ENCODE results near the gene GTF2B. TPM values are rescaled to one million over a fixed set of nuclear protein-coding genes. Genes with fewer than 3 reads are reported as not detected.

Gene GTF2B
- total and polyA plus RNA-seq, 2 donors (not counting 1 experiment from before 2014, with no cell fraction given): 37.8 to 42.2 TPM

- Histone ChIP-seq H4K20me1 (ENCODE audit: control insufficient read depth, extremely low read depth, insufficient read depth, low read length) (no peaks in the 10 kb centered on the region), H3K4me1 (ENCODE audit: control insufficient read depth, extremely low read depth, insufficient read depth, low read length) (no peaks in the 10 kb centered on the region), H2AFZ (ENCODE audit: low read length) (no peak overlapping the region), H3K9ac (ENCODE audit: insufficient read depth, low read length) (no peak overlapping the region), H3K27me3 (ENCODE audit: control insufficient read depth, insufficient read depth, low read length) (no peaks in the 10 kb centered on the region), H3K79me2 (ENCODE audit: control insufficient read depth, insufficient read depth, low read length) (no peaks in the 10 kb centered on the region), H3K4me3 (replicated peaks in 1 of 4; ENCODE audit: control extremely low read depth in 1 of 4, insufficient read depth in 1 of 4, low read depth in 3 of 4, low read length in 4 of 4) (no peak overlapping the region), H3K9me3 (ENCODE audit: control insufficient read depth, insufficient read depth, low read depth, low read length) (no peaks in the 10 kb centered on the region), H3K4me2 (ENCODE audit: extremely low read depth, insufficient read depth, low read length) (no peak overlapping the region), H3K36me3 (ENCODE audit: control insufficient read depth, insufficient read depth, low read length) (peaks cover 3% of the 10 kb centered on the region), H3K27ac (ENCODE audit: insufficient read depth, low read length) (no peak overlapping the region)
- no peak for DNase-seq (ENCODE audit: low read depth in 2 of 2)
- TF ChIP-seq, protein P1, sequence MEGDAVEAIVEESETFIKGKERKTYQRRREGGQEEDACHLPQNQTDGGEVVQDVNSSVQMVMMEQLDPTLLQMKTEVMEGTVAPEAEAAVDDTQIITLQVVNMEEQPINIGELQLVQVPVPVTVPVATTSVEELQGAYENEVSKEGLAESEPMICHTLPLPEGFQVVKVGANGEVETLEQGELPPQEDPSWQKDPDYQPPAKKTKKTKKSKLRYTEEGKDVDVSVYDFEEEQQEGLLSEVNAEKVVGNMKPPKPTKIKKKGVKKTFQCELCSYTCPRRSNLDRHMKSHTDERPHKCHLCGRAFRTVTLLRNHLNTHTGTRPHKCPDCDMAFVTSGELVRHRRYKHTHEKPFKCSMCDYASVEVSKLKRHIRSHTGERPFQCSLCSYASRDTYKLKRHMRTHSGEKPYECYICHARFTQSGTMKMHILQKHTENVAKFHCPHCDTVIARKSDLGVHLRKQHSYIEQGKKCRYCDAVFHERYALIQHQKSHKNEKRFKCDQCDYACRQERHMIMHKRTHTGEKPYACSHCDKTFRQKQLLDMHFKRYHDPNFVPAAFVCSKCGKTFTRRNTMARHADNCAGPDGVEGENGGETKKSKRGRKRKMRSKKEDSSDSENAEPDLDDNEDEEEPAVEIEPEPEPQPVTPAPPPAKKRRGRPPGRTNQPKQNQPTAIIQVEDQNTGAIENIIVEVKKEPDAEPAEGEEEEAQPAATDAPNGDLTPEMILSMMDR (conservative IDR thresholded peaks at IDR 0.05 in 1 of 2, IDR thresholded peaks at IDR 0.05 in 1 of 2; ENCODE audit: low read depth in 1 of 2, low read length in 2 of 2): no peak
- no peak for TF ChIP-seq EZH2 (IDR thresholded peaks at IDR 0.05; ENCODE audit: low read length, missing control alignments)
Observed at GRCh38 chr1:88813471-88813870, 77.9 kb downstream of the GTF2B start.

DNA sequence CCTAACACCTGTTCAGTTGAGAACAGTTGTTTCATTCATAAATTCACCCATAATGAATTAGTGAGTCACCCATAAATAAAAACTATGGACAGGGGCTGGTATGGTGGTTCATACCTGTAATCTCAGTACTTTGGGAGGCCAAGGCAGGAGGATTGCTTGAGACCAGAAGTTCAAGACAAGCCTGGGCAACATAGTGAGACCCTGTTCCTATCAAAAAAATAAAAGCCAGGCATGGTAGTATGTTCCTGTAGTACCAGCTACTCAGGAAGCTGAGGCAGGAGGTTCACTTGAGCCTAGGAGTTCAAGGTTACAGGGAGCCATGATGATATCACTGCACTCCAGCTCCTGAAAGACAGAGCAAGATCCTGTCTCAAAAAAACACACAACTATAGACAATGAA is 79.0 kb downstream of the GTF2B start:
- Histone ChIP-seq H4K20me1 (ENCODE audit: control insufficient read depth, extremely low read depth, insufficient read depth, low read length) (no peaks in the 10 kb centered on the region), H3K36me3 (ENCODE audit: control insufficient read depth, insufficient read depth, low read length) (peaks cover 3% of the 10 kb centered on the region), H3K9ac (ENCODE audit: insufficient read depth, low read length) (no peak overlapping the region), H3K27me3 (ENCODE audit: control insufficient read depth, insufficient read depth, low read length) (no peaks in the 10 kb centered on the region), H2AFZ (ENCODE audit: low read length) (no peak overlapping the region), H3K4me1 (ENCODE audit: control insufficient read depth, extremely low read depth, insufficient read depth, low read length) (no peaks in the 10 kb centered on the region), H3K4me2 (ENCODE audit: extremely low read depth, insufficient read depth, low read length) (no peak overlapping the region), H3K4me3 (replicated peaks in 1 of 4; ENCODE audit: control extremely low read depth in 1 of 4, insufficient read depth in 1 of 4, low read depth in 3 of 4, low read length in 4 of 4) (no peak overlapping the region), H3K79me2 (ENCODE audit: control insufficient read depth, insufficient read depth, low read length) (no peaks in the 10 kb centered on the region), H3K27ac (ENCODE audit: insufficient read depth, low read length) (no peak overlapping the region), H3K9me3 (ENCODE audit: control insufficient read depth, insufficient read depth, low read depth, low read length) (no peaks in the 10 kb centered on the region)
- no peak for DNase-seq (ENCODE audit: low read depth in 2 of 2)
- TF ChIP-seq, protein P1 (conservative IDR thresholded peaks at IDR 0.05 in 1 of 2, IDR thresholded peaks at IDR 0.05 in 1 of 2; ENCODE audit: low read depth in 1 of 2, low read length in 2 of 2): no peak
- no peak for TF ChIP-seq EZH2 (IDR thresholded peaks at IDR 0.05; ENCODE audit: low read length, missing control alignments)

GRCh38 chr1:88803444-88803843 is 87.9 kb downstream of the GTF2B start:
- TF ChIP-seq, protein P1 (conservative IDR thresholded peaks at IDR 0.05 in 1 of 2, IDR thresholded peaks at IDR 0.05 in 1 of 2; ENCODE audit: low read depth in 1 of 2, low read length in 2 of 2): no peak
- no peak for TF ChIP-seq EZH2 (IDR thresholded peaks at IDR 0.05; ENCODE audit: low read length, missing control alignments)
- H3K9me3 ChIP-seq (ENCODE audit: control insufficient read depth, insufficient read depth, low read depth, low read length): no peaks in the 10 kb centered on the region
- no peaks in the 10 kb centered on the region for H4K20me1 ChIP-seq (ENCODE audit: control insufficient read depth, extremely low read depth, insufficient read depth, low read length)
- H3K79me2 ChIP-seq (ENCODE audit: control insufficient read depth, insufficient read depth, low read length): no peaks in the 10 kb centered on the region
- no peaks in the 10 kb centered on the region for H3K27me3 ChIP-seq (ENCODE audit: control insufficient read depth, insufficient read depth, low read length)
- H3K36me3 ChIP-seq (ENCODE audit: control insufficient read depth, insufficient read depth, low read length): no peaks in the 10 kb centered on the region
- H3K4me1 ChIP-seq (ENCODE audit: control insufficient read depth, extremely low read depth, insufficient read depth, low read length): no peaks in the 10 kb centered on the region
- no peak overlapping the region for H3K4me2 ChIP-seq (ENCODE audit: extremely low read depth, insufficient read depth, low read length)
- H2AFZ ChIP-seq (ENCODE audit: low read length): no peak overlapping the region
- H3K4me3 ChIP-seq (replicated peaks in 1 of 4; ENCODE audit: control extremely low read depth in 1 of 4, insufficient read depth in 1 of 4, low read depth in 3 of 4, low read length in 4 of 4): no peak overlapping the region
- no peak overlapping the region for H3K27ac ChIP-seq (ENCODE audit: insufficient read depth, low read length)
- no peak for DNase-seq (ENCODE audit: low read depth in 2 of 2)
- H3K9ac ChIP-seq (ENCODE audit: insufficient read depth, low read length): no peak overlapping the region

All from fibroblast of lung (primary cell).